Calu3 (cell line): ENCODE results near the gene TCTN3. TPM values are rescaled to one million over a fixed set of nuclear protein-coding genes. Genes with fewer than 3 reads are reported as not detected.

Experiments
- BruUV-seq: library from RNA; stranded (reverse); fragments of 400-500 nt; replicated peaks from 2 replicates; lab custom pipeline; 2021; lab: Mats Ljungman, UMichigan
- CTCF ChIA-PET: fragments of 300-600 bp; sonication (Branson Sonifier 250); formaldehyde crosslinking; loops from one replicate; lab custom pipeline; 2022; ENCODE audit warnings: antibody characterized with exemption; lab: Charles Lee
- DNase-seq: peaks from one replicate; pipeline ENCODE4 v3.0.0; 2022
- H3K27ac Mint-ChIP-seq: one replicate; pipeline ENCODE4 v1.8.0; 2022; ENCODE audit warnings: mixed read lengths; ENCODE audit not compliant: unreplicated experiment
- H3K27me3 Mint-ChIP-seq: one replicate; pipeline ENCODE4 v1.8.0; 2022; ENCODE audit warnings: mixed read lengths; ENCODE audit not compliant: unreplicated experiment
- H3K36me3 Mint-ChIP-seq: one replicate; pipeline ENCODE4 v1.8.0; 2022; ENCODE audit warnings: mild to moderate bottlenecking, moderate library complexity, mixed read lengths; ENCODE audit not compliant: insufficient read depth, unreplicated experiment
- H3K4me1 Mint-ChIP-seq: one replicate; pipeline ENCODE4 v1.8.0; 2022; ENCODE audit warnings: mild to moderate bottlenecking, low read depth, mixed read lengths; ENCODE audit not compliant: unreplicated experiment
- H3K4me3 Mint-ChIP-seq: one replicate; pipeline ENCODE4 v1.8.0; 2022; ENCODE audit warnings: mild to moderate bottlenecking, low read depth, moderate library complexity, mixed read lengths; ENCODE audit not compliant: unreplicated experiment
- H3K9me3 Mint-ChIP-seq: one replicate; pipeline ENCODE4 v1.8.0; 2022; ENCODE audit warnings: low read depth, mixed read lengths; ENCODE audit not compliant: unreplicated experiment
- intact Hi-C: fragments of 100-400 bp; cut with micrococcal nuclease; formaldehyde crosslinking; loops from one replicate; pipeline ENCODE4 v1.10.0; 2022; ENCODE audit not compliant: unreplicated experiment
- total RNA-seq: library from RNA; stranded (reverse); gene quantifications from 2 replicates; pipeline ENCODE4 v1.2.3, GENCODE V29; 2022
- TF ChIP-seq, protein P1 (sequence below): fragments of 200-600 bp; IDR thresholded peaks from one replicate; pipeline ENCODE4 v1.8.0; 2022; ENCODE audit warnings: antibody characterized with exemption; ENCODE audit not compliant: unreplicated experiment

Gene TCTN3
- total RNA-seq, 1 experiment from 2014 or later, result 23.5 TPM

DNA sequence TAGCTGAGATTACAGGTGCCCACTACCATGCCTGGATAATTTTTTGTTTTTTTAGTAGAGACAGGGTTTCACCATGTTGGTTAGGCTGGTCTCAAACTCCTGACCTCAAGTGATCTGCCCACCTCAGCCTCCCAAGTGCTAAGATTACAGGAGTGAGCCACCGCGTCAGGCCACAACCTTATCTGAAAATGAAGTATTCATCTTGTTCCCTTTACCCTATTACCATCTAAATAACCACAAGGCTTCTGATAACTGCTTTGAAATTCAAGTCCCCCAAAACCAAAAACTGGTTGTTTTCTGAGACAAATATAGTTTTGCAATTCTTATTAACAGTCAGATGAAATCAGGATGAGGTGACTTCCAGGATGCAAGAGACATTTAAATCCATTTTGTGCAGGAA, 2.4 kb downstream of the TCTN3 start:
- H3K27ac Mint-ChIP-seq, result no peak overlapping the region

DNA sequence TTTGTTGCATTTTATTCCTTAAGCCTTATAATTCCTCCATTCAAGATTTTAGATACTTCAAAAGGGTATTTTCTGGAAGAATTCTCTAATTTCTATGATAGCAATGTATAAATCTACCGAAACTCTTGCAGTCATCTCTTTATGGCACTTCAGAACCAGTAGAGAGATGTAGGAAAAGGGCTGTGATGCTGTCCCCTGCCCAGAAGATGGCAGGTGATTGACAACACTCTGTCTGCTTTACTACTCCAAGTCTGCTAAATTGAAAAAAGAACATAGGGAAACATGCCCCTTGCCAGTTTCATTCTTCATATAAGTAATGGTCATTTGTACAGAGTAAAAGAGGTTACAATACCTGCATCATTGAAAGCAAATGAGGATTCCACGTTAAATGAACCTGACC, 5.1 kb downstream of the TCTN3 start:
- H3K27ac Mint-ChIP-seq, result no peak overlapping the region
- peaks cover 10% of the 10 kb centered on the region for H3K4me1 Mint-ChIP-seq
- no peaks in the 10 kb centered on the region for H3K9me3 Mint-ChIP-seq
- TF ChIP-seq, protein P1, sequence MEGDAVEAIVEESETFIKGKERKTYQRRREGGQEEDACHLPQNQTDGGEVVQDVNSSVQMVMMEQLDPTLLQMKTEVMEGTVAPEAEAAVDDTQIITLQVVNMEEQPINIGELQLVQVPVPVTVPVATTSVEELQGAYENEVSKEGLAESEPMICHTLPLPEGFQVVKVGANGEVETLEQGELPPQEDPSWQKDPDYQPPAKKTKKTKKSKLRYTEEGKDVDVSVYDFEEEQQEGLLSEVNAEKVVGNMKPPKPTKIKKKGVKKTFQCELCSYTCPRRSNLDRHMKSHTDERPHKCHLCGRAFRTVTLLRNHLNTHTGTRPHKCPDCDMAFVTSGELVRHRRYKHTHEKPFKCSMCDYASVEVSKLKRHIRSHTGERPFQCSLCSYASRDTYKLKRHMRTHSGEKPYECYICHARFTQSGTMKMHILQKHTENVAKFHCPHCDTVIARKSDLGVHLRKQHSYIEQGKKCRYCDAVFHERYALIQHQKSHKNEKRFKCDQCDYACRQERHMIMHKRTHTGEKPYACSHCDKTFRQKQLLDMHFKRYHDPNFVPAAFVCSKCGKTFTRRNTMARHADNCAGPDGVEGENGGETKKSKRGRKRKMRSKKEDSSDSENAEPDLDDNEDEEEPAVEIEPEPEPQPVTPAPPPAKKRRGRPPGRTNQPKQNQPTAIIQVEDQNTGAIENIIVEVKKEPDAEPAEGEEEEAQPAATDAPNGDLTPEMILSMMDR, result no peak
- no peak for DNase-seq
- no TSS peak for BruUV-seq
- no peaks in the 10 kb centered on the region for H3K27me3 Mint-ChIP-seq
- intact Hi-C loops, result no loop called here
- H3K4me3 Mint-ChIP-seq, result no peak overlapping the region
- CTCF ChIA-PET, result no interaction called here
- H3K36me3 Mint-ChIP-seq, result peaks cover 29% of the 10 kb centered on the region

More for the DNA sequence above, 2.4 kb downstream of the TCTN3 start:
- no TSS peak for BruUV-seq
- Mint-ChIP-seq H3K36me3 (peaks cover 34% of the 10 kb centered on the region), H3K9me3 (no peaks in the 10 kb centered on the region), H3K4me1 (peaks cover 10% of the 10 kb centered on the region), H3K27me3 (no peaks in the 10 kb centered on the region), H3K4me3 (no peak overlapping the region)
- intact Hi-C loops, result no loop called here
- CTCF ChIA-PET, result no interaction called here
- DNase-seq, result no peak
- TF ChIP-seq, protein P1, result no peak

DNA sequence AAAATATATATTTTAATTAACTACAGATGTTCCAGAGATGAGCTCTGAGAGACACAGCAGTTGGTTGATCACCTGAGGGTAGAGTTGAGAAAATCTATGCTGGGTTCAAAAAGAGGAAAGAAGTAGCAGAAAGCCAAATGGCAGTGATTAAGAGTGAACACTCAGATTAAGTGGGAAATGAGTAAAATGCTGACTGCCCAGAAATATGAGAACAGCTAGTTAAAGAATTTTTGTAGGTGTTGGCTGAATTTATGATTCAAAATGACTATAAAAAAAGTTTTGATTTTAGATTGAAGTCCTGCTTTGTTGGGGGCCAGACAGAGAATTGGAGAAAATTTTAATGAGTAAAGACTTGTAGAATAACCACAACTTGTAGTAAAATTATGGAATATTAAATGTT, 9.8 kb downstream of the TCTN3 start:
- BruUV-seq, result no TSS peak
- Mint-ChIP-seq H3K27ac (no peak overlapping the region), H3K9me3 (no peaks in the 10 kb centered on the region), H3K4me1 (no peaks in the 10 kb centered on the region), H3K36me3 (peaks cover 19% of the 10 kb centered on the region), H3K4me3 (no peak overlapping the region), H3K27me3 (no peaks in the 10 kb centered on the region)
- CTCF ChIA-PET, result no interaction called here
- DNase-seq, result no peak
- TF ChIP-seq, protein P1, result no peak
- intact Hi-C loops, result no loop called here

DNA sequence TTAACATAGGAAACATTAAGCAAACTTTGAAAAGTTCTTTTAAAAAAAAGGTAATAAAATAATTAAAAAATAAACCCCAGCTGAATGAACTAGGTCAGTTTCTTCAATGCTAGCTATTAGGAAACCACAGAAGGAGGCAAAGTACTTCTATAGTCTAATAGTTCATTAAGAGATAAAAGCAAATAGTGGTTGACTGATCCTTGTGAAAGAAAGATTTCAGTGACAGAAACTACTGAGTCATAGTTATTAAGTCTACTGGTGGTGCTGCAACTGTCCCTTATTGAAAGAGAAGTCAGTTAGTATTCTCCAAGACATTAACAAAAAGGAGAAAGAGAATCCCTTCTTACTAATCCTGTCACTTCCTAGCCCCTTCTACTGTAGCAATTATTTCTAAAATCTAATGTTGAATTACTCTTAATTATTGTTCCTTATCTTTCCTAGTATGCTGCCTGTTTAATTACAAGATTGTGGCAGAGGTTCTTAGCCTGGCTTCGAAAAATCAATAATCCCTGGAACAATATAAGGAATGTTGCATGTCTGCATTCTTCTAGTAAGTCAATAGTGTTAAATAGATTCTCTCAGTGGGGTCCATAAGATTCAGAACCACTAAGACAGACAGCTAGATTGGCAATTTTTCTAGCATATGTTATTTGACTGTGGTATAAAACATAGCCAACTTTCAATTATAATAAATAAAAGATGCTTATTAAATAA, 18.2 kb downstream of the TCTN3 start:
- DNase-seq, result no peak
- no TSS peak for BruUV-seq
- no peak overlapping the region for H3K4me3 Mint-ChIP-seq
- H3K4me1 Mint-ChIP-seq, result no peaks in the 10 kb centered on the region
- intact Hi-C loops, result no loop called here
- H3K9me3 Mint-ChIP-seq, result no peaks in the 10 kb centered on the region
- no peaks in the 10 kb centered on the region for H3K36me3 Mint-ChIP-seq
- peak overlapping the region; percentile 63 for H3K27ac Mint-ChIP-seq
- TF ChIP-seq, protein P1, result no peak
- H3K27me3 Mint-ChIP-seq, result no peaks in the 10 kb centered on the region
- CTCF ChIA-PET, result no interaction called here
